ENCODE results near the gene CAST. TPM values are rescaled to one million over a fixed set of nuclear protein-coding genes. Genes with fewer than 3 reads are reported as not detected.

Gene CAST
- total RNA-seq, 4 donors from 2014 or later = 292 to 347 (median 320) TPM

DNA sequence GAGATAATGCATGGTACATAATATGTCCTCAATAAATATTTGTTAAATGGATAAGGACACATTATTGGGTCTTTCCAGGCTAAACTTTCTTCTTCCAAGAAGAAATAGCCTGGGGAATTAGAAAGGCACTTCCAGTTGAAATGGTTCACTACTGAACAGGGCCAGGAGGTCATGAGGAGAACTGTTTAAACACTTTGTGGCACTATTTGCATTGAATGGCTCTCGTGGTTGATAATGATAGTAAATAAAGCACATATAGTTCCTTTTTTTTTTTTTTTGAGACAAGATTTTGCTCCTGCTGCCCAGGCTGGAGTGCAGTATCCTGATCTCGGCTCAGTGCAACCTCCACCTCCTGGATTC is 19.9 kb upstream of the CAST start:
- H3K27ac ChIP-seq = no peak overlapping the region
- WGBS, 2 donors (ENCODE audit: low coverage in 1 of 2) = 70 to 89% methylated on average over 1 to 2 of the region's 2 CpGs
- no peaks in the 10 kb centered on the region for H3K36me3 ChIP-seq
- no peak overlapping the region for H3K4me3 ChIP-seq
- no peak for ATAC-seq
- no peaks in the 10 kb centered on the region for H3K27me3 ChIP-seq
- TF ChIP-seq EP300 (IDR thresholded peaks at IDR 0.05) = no peak
- no peaks in the 10 kb centered on the region for H3K4me1 ChIP-seq
- no peaks in the 10 kb centered on the region for H3K9me3 ChIP-seq

- Histone ChIP-seq H3K4me1 (peaks cover 0 to 9% (median 0%) of the 10 kb centered on the region in 3 donors), H3K9me3 (no peaks in the 10 kb centered on the region), H3K27ac (no peak overlapping the region), H3K27me3 (no peaks in the 10 kb centered on the region), H3K4me3 (no peak overlapping the region), H3K36me3 (no peaks in the 10 kb centered on the region)
- WGBS, 2 donors (ENCODE audit: low coverage in 1 of 2) = 68 to 87% methylated on average over 7 of the region's 7 CpGs
- TF ChIP-seq, protein P1, sequence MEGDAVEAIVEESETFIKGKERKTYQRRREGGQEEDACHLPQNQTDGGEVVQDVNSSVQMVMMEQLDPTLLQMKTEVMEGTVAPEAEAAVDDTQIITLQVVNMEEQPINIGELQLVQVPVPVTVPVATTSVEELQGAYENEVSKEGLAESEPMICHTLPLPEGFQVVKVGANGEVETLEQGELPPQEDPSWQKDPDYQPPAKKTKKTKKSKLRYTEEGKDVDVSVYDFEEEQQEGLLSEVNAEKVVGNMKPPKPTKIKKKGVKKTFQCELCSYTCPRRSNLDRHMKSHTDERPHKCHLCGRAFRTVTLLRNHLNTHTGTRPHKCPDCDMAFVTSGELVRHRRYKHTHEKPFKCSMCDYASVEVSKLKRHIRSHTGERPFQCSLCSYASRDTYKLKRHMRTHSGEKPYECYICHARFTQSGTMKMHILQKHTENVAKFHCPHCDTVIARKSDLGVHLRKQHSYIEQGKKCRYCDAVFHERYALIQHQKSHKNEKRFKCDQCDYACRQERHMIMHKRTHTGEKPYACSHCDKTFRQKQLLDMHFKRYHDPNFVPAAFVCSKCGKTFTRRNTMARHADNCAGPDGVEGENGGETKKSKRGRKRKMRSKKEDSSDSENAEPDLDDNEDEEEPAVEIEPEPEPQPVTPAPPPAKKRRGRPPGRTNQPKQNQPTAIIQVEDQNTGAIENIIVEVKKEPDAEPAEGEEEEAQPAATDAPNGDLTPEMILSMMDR (IDR thresholded peaks at IDR 0.05) = no peak
- TF ChIP-seq EP300 (IDR thresholded peaks at IDR 0.05) (no peak), POLR2A (IDR thresholded peaks at IDR 0.05) (no peak), POLR2AphosphoS5 (IDR thresholded peaks at IDR 0.05) (no peak)
- no peak for ATAC-seq
Observed at GRCh38 chr5:96645091-96645490, 17.1 kb upstream of the CAST start.

GRCh38 chr5:96648023-96648422 is 14.2 kb upstream of the CAST start:
- Histone ChIP-seq H3K9me3 (no peaks in the 10 kb centered on the region), H3K4me1 (peaks cover 0 to 9% (median 0%) of the 10 kb centered on the region in 3 donors), H3K27ac (no peak overlapping the region), H3K4me3 (no peak overlapping the region), H3K36me3 (no peaks in the 10 kb centered on the region), H3K27me3 (no peaks in the 10 kb centered on the region)
- TF ChIP-seq EP300 (IDR thresholded peaks at IDR 0.05) = no peak
- TF ChIP-seq, protein P1 (IDR thresholded peaks at IDR 0.05) = no peak
- no peak for TF ChIP-seq POLR2AphosphoS5 (IDR thresholded peaks at IDR 0.05)
- TF ChIP-seq POLR2A (IDR thresholded peaks at IDR 0.05) = no peak
- ATAC-seq = no peak

GRCh38 chr5:96648593-96648992 is 13.6 kb upstream of the CAST start:
- H3K36me3 ChIP-seq = no peaks in the 10 kb centered on the region
- WGBS, 2 donors (ENCODE audit: low coverage in 1 of 2) = 69 to 84% methylated on average over 3 to 4 of the region's 4 CpGs
- no peak for ATAC-seq
- no peak for TF ChIP-seq POLR2A (IDR thresholded peaks at IDR 0.05)
- H3K9me3 ChIP-seq = no peaks in the 10 kb centered on the region
- no peak overlapping the region for H3K4me3 ChIP-seq
- no peak overlapping the region for H3K27ac ChIP-seq
- no peaks in the 10 kb centered on the region for H3K27me3 ChIP-seq
- H3K4me1 ChIP-seq = peaks cover 0 to 9% (median 0%) of the 10 kb centered on the region in 3 donors

DNA sequence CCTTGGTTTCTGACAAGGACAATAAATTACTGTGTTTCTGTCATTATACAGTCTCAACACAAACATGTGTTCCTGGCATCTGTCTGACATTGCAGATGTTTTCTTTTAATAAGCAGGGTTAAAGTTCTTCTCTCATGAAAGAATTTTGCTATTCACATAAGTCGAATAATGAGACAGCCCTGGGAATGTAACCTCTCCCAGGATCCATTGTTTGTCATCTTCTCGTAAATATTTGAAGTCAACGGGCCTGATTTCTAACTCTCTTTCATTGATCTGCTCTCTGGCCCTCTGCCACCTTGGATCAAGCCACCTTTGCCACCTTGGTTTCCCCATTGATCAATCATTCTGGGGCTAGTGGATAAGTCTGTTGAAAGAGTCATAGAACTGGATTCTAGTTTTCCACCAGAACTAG is 12.9 kb upstream of the CAST start:
- WGBS, 2 donors (ENCODE audit: low coverage in 1 of 2) = 82% methylated on average over 2 to 3 of the region's 3 CpGs
- no peaks in the 10 kb centered on the region for H3K9me3 ChIP-seq
- H3K4me1 ChIP-seq = peaks cover 0 to 9% (median 0%) of the 10 kb centered on the region in 3 donors
- H3K4me3 ChIP-seq = no peak overlapping the region
- ATAC-seq = no peak
- H3K27me3 ChIP-seq = no peaks in the 10 kb centered on the region
- no peak for TF ChIP-seq EP300 (IDR thresholded peaks at IDR 0.05)
- no peak for TF ChIP-seq POLR2A (IDR thresholded peaks at IDR 0.05)
- no peak for TF ChIP-seq POLR2AphosphoS5 (IDR thresholded peaks at IDR 0.05)
- TF ChIP-seq, protein P1 (IDR thresholded peaks at IDR 0.05) = no peak
- H3K27ac ChIP-seq = no peak overlapping the region
- no peaks in the 10 kb centered on the region for H3K36me3 ChIP-seq

DNA sequence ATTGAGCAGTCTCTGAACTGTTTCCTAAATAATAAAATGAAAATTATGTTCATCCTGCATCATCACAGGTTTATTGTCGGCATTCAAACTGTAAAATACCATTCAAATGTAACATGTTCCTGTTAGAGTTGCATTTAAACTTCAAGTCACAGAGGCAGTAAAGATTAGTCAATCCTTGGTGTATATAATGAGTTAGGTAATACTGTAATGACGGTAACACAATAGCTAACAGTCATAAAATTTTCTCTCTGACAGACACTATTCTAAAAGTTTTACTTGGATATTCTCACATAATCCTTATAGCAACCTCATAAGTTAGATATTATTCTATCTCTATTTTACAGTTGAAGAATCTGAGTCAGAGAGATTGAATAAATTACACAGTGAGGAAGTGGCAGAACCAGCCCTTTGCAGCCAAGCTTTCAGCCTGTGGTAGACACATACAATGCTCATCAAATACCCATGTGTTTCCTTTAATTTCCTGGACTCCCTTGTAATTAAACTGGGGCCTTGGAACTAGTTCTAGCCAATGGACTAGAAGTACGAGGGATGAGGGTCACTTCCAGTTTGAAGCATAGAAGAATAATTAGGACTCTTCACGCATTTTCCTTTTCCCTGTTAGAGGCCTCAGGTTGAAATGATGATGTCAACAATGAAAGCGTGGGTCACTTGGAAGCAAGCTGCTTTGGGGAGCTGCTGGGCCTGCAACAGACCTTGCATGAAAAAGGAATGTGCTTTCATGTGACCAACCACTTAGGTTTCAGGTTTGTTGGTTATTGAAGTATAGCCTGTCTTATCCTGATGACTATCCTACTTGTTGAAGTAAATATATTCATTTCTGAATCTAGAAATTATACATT is 12.3 kb upstream of the CAST start:
- Histone ChIP-seq H3K27me3 (no peaks in the 10 kb centered on the region), H3K4me3 (no peak overlapping the region), H3K36me3 (no peaks in the 10 kb centered on the region), H3K9me3 (no peaks in the 10 kb centered on the region), H3K27ac (no peak overlapping the region), H3K4me1 (peaks cover 0 to 9% (median 0%) of the 10 kb centered on the region in 3 donors)
- no peak for ATAC-seq
- 78 to 89% methylated on average over 4 to 5 of the region's 5 CpGs for WGBS, 2 donors (ENCODE audit: low coverage in 1 of 2)
- TF ChIP-seq POLR2AphosphoS5 (IDR thresholded peaks at IDR 0.05) = no peak
- TF ChIP-seq, protein P1 (IDR thresholded peaks at IDR 0.05) = no peak
- no peak for TF ChIP-seq POLR2A (IDR thresholded peaks at IDR 0.05)
- no peak for TF ChIP-seq EP300 (IDR thresholded peaks at IDR 0.05)
